ENCODE data around the gene NOS2.
A peak's percentile ranks its signal among the peaks of the same experiment; 100 is the strongest.
"Not testable (repeated sequence)": the region's sequence is repeated elsewhere in the genome, so short reads cannot be mapped to it uniquely, and the experiment has no call there.

The NOS2 gene

DNA sequence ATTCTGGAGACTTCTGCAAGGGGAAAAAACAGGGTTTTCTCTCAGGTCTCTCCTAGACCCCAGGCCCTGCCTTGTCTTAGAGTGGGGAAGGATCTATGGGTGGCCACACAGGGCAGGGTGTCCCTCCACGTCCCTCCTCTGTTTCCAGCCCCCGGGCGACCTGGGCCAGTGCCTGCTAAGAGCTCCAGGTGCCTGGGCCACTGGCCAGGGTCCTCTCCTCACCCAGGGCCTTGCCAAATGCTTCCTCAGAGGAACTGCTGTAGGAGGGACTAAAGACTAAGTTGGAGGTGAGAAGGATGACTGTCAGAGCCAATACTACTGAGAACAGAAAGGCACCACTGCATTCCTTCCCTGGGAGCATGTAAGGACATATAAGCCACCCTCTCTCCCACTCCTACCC lies 11.4 kb downstream of the NOS2 start:
- no peak for DNase-seq (ENCODE audit: low read depth in 2 of 2)

- DNase-seq (ENCODE audit: low read depth in 2 of 2), result no peak
Measured at GRCh38 chr17:27783440-27784350, 16.6 kb downstream of the NOS2 start.

GRCh38 chr17:27782791-27783206 lies 17.5 kb downstream of the NOS2 start:
- no peak for DNase-seq (ENCODE audit: low read depth in 2 of 2)

DNA sequence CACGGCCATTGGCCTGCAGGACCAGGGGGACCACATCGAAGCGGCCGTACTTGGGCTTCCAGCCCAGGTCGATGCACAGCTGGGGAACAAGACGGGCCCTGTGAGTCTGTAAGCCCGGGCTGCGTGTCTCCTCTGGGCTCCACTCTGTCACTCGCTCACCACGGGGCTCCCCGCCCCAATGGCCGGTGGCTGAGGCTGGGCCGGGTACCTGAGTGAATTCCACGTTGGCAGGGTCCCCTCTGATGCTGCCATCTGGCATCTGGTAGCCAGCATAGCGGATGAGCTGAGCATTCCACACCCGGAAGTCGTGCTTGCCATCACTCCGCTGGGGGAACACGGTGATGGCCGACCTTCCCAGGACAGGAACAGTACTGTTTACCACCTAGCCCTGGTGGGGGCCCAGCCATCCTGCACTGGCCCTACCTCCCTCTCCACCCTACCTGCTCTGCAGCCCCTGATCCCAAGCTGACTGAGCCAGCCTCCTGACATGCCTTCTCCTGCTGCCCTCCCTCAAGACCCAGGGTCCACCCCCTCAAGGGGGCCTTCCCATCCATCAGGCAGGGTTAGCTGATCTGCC lies 19.4 kb downstream of the NOS2 start:
- DNase-seq (ENCODE audit: low read depth in 2 of 2), result no peak

- DNase-seq (ENCODE audit: low read depth in 2 of 2), result no peak
Measured at GRCh38 chr17:27780092-27780827, 20.1 kb downstream of the NOS2 start.

- no peak for DNase-seq (ENCODE audit: low read depth in 2 of 2)
Measured at GRCh38 chr17:27778183-27778582, 22.1 kb downstream of the NOS2 start.

- DNase-seq (ENCODE audit: low read depth in 2 of 2), result no peak
Measured at GRCh38 chr17:27776882-27777624, 23.3 kb downstream of the NOS2 start.

DNA sequence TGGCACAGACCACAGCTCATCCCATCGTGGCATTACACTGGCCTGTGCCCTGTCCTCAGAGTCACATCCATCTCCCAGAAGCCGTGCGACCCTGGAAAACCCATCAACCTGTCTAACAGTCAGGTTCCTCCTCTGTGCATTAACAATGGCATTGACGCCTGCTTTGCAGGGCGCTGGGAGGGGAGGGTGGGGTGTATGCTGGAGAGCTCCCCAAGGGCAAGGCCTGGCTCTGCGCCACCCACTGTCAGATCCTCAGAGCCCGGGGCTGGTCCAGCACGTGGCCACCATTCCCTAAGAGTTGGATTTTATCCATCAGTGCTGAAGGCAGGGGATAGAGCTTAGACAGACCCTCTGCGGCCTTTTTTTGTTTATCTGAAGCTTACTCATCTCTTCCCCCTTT lies 28.7 kb downstream of the NOS2 start:
- DNase-seq (ENCODE audit: low read depth in 2 of 2), result no peak

- DNase-seq (ENCODE audit: low read depth in 2 of 2), result no peak
Measured at GRCh38 chr17:27770877-27771276, 29.5 kb downstream of the NOS2 start.

GRCh38 chr17:27768858-27769410 lies 31.4 kb downstream of the NOS2 start:
- no peak for DNase-seq (ENCODE audit: low read depth in 2 of 2)

DNA sequence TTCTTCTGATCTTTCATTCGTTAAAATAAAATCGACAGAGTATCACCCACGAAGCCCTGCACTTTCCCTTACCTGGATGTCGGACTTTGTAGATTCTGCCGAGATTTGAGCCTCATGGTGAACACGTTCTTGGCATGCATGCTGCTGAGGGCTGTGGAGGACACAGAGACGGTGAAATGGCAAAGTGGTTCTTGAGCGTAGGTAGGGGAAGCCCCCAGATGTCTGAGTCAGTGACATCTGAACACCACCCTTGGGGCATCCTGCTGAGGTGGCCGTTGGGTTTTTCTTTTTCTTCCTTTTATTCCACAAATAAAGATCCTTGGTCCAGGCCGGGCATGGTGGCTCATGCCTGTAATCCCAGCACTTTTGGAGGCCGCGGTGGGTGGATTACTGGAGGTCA lies 33.9 kb downstream of the NOS2 start:
- no peak for DNase-seq (ENCODE audit: low read depth in 2 of 2)

- DNase-seq (ENCODE audit: low read depth in 2 of 2), result no peak
Measured at GRCh38 chr17:27765353-27765752, 35.0 kb downstream of the NOS2 start.

GRCh38 chr17:27764589-27764988 lies 35.7 kb downstream of the NOS2 start:
- DNase-seq (ENCODE audit: low read depth in 2 of 2), result no peak

DNA sequence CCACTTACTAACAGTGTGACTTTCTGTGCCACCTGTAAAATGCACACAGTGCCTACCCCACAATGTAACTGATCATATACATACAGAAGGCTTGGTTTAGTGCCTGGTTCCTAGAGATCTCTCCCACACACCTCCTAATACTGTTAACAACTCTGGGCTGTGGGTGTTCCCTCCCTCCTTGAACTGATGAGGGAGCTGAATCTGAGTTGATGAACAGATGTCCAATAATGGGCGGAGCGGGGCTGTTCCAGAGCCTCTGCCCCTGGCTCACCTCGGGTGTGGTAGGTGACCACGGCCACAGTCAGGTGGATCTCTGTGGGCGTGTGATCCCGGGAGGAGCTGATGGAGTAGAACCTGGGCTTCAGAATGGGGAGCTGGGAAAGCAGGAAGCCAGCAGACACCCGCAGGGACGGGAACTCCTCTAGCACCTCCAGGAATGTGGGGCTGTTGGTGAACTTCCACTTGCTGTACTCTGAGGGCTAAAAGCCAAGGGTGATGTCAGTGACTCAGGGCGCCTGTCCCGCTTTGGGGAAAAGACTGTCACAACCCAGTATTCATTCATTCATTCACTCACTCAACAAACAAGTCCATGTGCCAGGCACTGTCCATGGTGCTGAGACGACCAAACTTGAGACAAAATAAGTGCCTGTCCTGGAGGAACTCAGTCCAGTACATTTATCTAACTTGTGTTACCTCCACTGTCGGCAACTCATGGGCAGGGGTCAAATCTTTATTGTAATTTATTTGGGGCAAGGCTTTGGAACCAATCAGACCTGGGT lies 37.6 kb downstream of the NOS2 start:
- DNase-seq (ENCODE audit: low read depth in 2 of 2), result no peak

GRCh38 chr17:27760931-27761330 lies 39.4 kb downstream of the NOS2 start:
- DNase-seq (ENCODE audit: low read depth in 2 of 2), result not testable (repeated sequence)

- DNase-seq (ENCODE audit: low read depth in 2 of 2), result peak; percentile 36 to 51
Measured at GRCh38 chr17:27760069-27760885, 40.1 kb downstream of the NOS2 start.

DNA sequence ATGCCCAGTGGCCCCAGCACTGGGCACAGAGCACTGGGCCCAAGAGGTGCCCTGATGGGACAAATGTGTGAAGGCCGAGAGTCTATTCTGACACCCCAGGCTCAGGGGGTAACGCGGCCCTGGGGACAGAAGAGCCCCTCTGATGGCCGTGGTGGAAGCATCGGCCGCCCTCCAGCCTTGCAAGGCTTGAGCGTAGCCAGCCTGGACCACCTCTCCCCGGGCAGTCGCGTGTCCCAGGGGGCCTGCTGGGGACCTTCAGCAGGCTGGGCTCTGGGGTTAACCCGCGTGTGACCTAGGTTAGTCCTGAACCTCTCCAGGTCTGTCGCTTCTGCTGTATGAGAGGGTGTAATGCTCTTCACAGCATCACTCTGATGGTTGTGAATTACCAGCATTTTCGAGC lies 40.8 kb downstream of the NOS2 start:
- DNase-seq (ENCODE audit: low read depth in 2 of 2), result no peak

DNA sequence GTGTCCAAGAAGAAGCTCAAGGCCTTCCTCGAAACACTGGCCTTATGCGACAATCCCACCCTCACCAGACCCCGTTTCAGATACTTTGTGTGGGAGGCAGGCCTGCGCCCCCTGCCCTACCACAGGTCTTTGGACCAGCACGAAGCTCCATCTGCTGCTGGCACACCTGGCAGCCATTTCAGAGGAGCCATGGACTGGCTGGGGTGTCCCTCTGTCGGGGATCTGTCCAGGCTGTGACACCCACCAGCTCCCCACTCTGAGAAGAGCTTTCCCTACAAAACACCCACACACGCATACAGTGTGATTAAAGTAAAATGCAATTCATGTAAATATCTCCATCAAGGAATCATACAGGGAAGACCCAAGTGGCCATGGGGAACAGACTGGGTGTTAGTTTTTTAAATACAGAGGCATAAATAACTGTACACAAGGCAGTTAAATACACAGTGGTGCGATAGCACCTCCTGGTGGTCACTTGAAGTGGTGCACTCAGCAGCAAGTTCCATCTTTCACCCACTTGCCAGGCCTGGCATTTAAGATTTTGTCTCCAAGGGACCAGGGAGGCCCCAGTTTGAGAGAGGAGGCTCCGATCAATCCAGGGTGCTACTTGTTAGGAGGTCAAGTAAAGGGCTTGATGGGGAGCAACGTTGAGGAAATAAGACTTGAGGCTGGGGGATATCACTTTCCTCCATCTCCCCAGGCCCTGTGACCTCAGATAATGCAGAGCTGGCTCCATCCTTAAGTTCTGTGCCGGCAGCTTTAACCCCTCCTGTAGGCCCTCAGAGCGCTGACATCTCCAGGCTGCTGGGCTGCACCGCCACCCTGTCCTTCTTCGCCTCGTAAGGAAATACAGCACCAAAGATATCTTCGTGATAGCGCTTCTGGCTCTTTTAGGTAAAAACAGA lies 43.6 kb downstream of the NOS2 start:
- peak; percentile 29 to 42 for DNase-seq (ENCODE audit: low read depth in 2 of 2)
